Measurements from ENCODE around the gene CACNA2D2.

DNA sequence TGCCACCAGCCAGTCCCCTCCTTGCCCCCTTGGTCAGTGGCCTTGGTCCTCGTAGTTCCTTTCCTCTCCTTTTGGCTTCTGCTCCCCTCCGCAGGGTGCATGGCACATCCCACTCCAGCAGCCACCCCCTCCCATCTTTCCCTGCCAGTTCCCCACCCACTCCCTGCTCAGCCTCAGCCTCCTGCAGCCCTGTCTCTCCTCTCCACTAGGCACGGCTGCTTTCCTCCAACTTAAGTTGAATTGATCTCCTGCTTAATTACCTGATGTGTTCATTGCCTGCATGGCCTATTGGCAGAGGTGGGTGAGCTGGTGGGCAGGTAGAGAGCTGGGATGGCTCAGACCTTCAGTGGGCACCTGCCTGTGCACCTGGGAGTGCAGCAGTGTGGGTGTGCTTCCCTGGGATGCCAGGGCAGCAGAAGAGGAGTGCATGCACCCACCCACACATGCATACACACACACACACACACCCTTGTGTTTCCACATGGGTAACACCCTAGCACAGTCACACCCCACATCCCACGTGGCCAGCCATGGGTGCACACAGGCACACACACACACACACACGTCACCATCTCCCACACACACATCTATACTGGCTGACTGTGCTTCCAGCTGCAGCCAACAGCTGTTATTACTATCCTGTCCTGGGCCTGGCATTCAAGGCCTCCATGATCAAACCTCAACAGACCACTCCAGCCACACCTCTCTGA lies 33.2 kb upstream of the CACNA2D2 start:
- TF ChIP-seq, protein P1, sequence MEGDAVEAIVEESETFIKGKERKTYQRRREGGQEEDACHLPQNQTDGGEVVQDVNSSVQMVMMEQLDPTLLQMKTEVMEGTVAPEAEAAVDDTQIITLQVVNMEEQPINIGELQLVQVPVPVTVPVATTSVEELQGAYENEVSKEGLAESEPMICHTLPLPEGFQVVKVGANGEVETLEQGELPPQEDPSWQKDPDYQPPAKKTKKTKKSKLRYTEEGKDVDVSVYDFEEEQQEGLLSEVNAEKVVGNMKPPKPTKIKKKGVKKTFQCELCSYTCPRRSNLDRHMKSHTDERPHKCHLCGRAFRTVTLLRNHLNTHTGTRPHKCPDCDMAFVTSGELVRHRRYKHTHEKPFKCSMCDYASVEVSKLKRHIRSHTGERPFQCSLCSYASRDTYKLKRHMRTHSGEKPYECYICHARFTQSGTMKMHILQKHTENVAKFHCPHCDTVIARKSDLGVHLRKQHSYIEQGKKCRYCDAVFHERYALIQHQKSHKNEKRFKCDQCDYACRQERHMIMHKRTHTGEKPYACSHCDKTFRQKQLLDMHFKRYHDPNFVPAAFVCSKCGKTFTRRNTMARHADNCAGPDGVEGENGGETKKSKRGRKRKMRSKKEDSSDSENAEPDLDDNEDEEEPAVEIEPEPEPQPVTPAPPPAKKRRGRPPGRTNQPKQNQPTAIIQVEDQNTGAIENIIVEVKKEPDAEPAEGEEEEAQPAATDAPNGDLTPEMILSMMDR (conservative IDR thresholded peaks at IDR 0.05; ENCODE audit: low read length): no peak
- no peak for TF ChIP-seq EZH2phosphoT487 (IDR thresholded peaks at IDR 0.05; ENCODE audit: borderline replicate concordance)
